Measurements from ENCODE around the gene ERGIC1.
"Not testable (repeated sequence)": the region's sequence is repeated elsewhere in the genome, so short reads cannot be mapped to it uniquely, and the experiment has no call there.

ERGIC1 gene

GRCh38 chr5:172830876-172831662 lies 3.0 kb upstream of the ERGIC1 start:
- no peak for DNase-seq

- no peak for DNase-seq
These were observed 1.4 kb upstream of the ERGIC1 start for GRCh38 chr5:172832383-172833315.

GRCh38 chr5:172833372-172833685 lies 722 bp upstream of the ERGIC1 start:
- no peak for DNase-seq

- peak; percentile 15 for DNase-seq
These were observed 601 bp downstream of the ERGIC1 start for GRCh38 chr5:172834415-172835289.

GRCh38 chr5:172835290-172835993 lies 1.4 kb downstream of the ERGIC1 start:
- no peak for DNase-seq

GRCh38 chr5:172835994-172836356 lies 1.9 kb downstream of the ERGIC1 start:
- no peak for DNase-seq

- peak; percentile 34 for DNase-seq
These were observed 3.6 kb downstream of the ERGIC1 start for GRCh38 chr5:172837640-172838039.

- DNase-seq: no peak
These were observed 4.3 kb downstream of the ERGIC1 start for GRCh38 chr5:172838151-172838875.

GRCh38 chr5:172839669-172840431 lies 5.8 kb downstream of the ERGIC1 start:
- no peak for DNase-seq

GRCh38 chr5:172840432-172841154 lies 6.5 kb downstream of the ERGIC1 start:
- no peak for DNase-seq

- no peak for DNase-seq
These were observed 7.2 kb downstream of the ERGIC1 start for GRCh38 chr5:172841256-172841655.

- DNase-seq: no peak
These were observed 9.9 kb downstream of the ERGIC1 start for GRCh38 chr5:172843825-172844576.

GRCh38 chr5:172844577-172844838 lies 10.5 kb downstream of the ERGIC1 start:
- DNase-seq: no peak

- no peak for DNase-seq
These were observed 11.1 kb downstream of the ERGIC1 start for GRCh38 chr5:172845154-172845553.

GRCh38 chr5:172845576-172845975 lies 11.5 kb downstream of the ERGIC1 start:
- no peak for DNase-seq

- DNase-seq: no peak
These were observed 12.2 kb downstream of the ERGIC1 start for GRCh38 chr5:172846249-172846648.

GRCh38 chr5:172846677-172847076 lies 12.6 kb downstream of the ERGIC1 start:
- no peak for DNase-seq

- DNase-seq: not testable (repeated sequence)
These were observed 13.5 kb downstream of the ERGIC1 start for GRCh38 chr5:172847584-172847983.

GRCh38 chr5:172848419-172848818 lies 14.4 kb downstream of the ERGIC1 start:
- no peak for DNase-seq

Measured in stimulated activated CD4-positive, alpha-beta T cell treated with anti-CD3 and anti-CD28 coated beads, Interleukin-15, amount 100 ng/mL, for 24 hours (primary cell).